DMS53 treated with DMSO at 0.1 percent for 48 hours (cell line): ENCODE measurements around the gene LAX1.
"Not testable (repeated sequence)": the region's sequence is repeated elsewhere in the genome, so short reads cannot be mapped to it uniquely, and the experiment has no call there.

Experiments
- DNase-seq: peaks from one replicate; lab custom pipeline; 2025; ENCODE audit not compliant: unreplicated experiment; lab: John Stamatoyannopoulos, UW

LAX1 gene

GRCh38 chr1:203768256-203768655, 3.3 kb downstream of the LAX1 start:
- DNase-seq = no peak

- DNase-seq = no peak
These were observed 4.7 kb downstream of the LAX1 start for GRCh38 chr1:203769505-203770343.

GRCh38 chr1:203771901-203772301, 6.9 kb downstream of the LAX1 start:
- DNase-seq = no peak

GRCh38 chr1:203772836-203773235, 7.9 kb downstream of the LAX1 start:
- DNase-seq = no peak

- no peak for DNase-seq
These were observed 11.7 kb downstream of the LAX1 start for GRCh38 chr1:203776636-203777035.

- DNase-seq = no peak
These were observed 12.6 kb downstream of the LAX1 start for GRCh38 chr1:203777596-203777995.

GRCh38 chr1:203778146-203778545, 13.2 kb downstream of the LAX1 start:
- no peak for DNase-seq

- no peak for DNase-seq
These were observed 13.8 kb downstream of the LAX1 start for GRCh38 chr1:203778789-203779188.

GRCh38 chr1:203781962-203782361, 17.0 kb downstream of the LAX1 start:
- DNase-seq = no peak

GRCh38 chr1:203789966-203790365, 25.0 kb downstream of the LAX1 start:
- no peak for DNase-seq

- DNase-seq = no peak
These were observed 26.5 kb downstream of the LAX1 start for GRCh38 chr1:203791498-203791897.

GRCh38 chr1:203792486-203792885, 27.5 kb downstream of the LAX1 start:
- DNase-seq = no peak

- DNase-seq = not testable (repeated sequence)
These were observed 28.6 kb downstream of the LAX1 start for GRCh38 chr1:203793561-203793960.

- no peak for DNase-seq
These were observed 29.9 kb downstream of the LAX1 start for GRCh38 chr1:203794764-203795440.

GRCh38 chr1:203795441-203796235, 30.7 kb downstream of the LAX1 start, which contains the start of the genes ZBED6 and ZC3H11A:
TSS of gene ZBED6 (plus strand) at chr1:203795623. CDS start at chr1:203797523, 1,900 bp downstream.
TSS of gene ZC3H11A (plus strand) at chr1:203795623. CDS start at chr1:203817071, 21,448 bp downstream.
- DNase-seq = peak; percentile 97

GRCh38 chr1:203796236-203796605, 31.2 kb downstream of the LAX1 start:
- DNase-seq = no peak

GRCh38 chr1:203797216-203797615, 32.2 kb downstream of the LAX1 start:
- no peak for DNase-seq

GRCh38 chr1:203797948-203798655, 33.1 kb downstream of the LAX1 start:
- DNase-seq = no peak

- no peak for DNase-seq
These were observed 34.2 kb downstream of the LAX1 start for GRCh38 chr1:203799157-203799556.

GRCh38 chr1:203799971-203800370, 35.0 kb downstream of the LAX1 start:
- DNase-seq = no peak

GRCh38 chr1:203805689-203806088, 40.7 kb downstream of the LAX1 start:
- DNase-seq = no peak
